ENCODE measurements around the gene AQP7. TPM values are rescaled to one million over a fixed set of nuclear protein-coding genes. Genes with fewer than 3 reads are reported as not detected.
"Not testable (repeated sequence)": the region's sequence is repeated elsewhere in the genome, so short reads cannot be mapped to it uniquely, and the experiment has no call there.

Gene AQP7
- total RNA-seq, 1 donor from 2014 or later = not detected

- no peak for FAIRE-seq
Measured at GRCh38 chr9:33434317-33435105, 32.1 kb upstream of the AQP7 start.

GRCh38 chr9:33433871-33434270 lies 31.5 kb upstream of the AQP7 start:
- DNase-seq (ENCODE audit: low spot score in 2 of 2) = no peak
- no peak for FAIRE-seq

More at GRCh38 chr9:33434317-33435105, 32.1 kb upstream of the AQP7 start:
- no peak for DNase-seq (ENCODE audit: low spot score in 2 of 2)

- DNase-seq (ENCODE audit: low spot score in 2 of 2) = no peak
- FAIRE-seq = no peak
Measured at GRCh38 chr9:33431420-33431819, 29.1 kb upstream of the AQP7 start.

- DNase-seq (ENCODE audit: low spot score in 2 of 2) (no peak), FAIRE-seq (no peak)
Measured at GRCh38 chr9:33430942-33431341, 28.6 kb upstream of the AQP7 start.

- no peak for FAIRE-seq
- DNase-seq (ENCODE audit: low spot score in 2 of 2) = no peak
Measured at GRCh38 chr9:33429256-33429985, 27.1 kb upstream of the AQP7 start.

- no peak for DNase-seq (ENCODE audit: low spot score in 2 of 2)
- no peak for FAIRE-seq
Measured at GRCh38 chr9:33426843-33427293, 24.5 kb upstream of the AQP7 start.

- DNase-seq (ENCODE audit: low spot score in 2 of 2) (no peak), FAIRE-seq (no peak)
Measured at GRCh38 chr9:33425128-33425533, 22.8 kb upstream of the AQP7 start.

GRCh38 chr9:33424492-33424891 lies 22.1 kb upstream of the AQP7 start:
- DNase-seq (ENCODE audit: low spot score in 2 of 2); FAIRE-seq: not testable (repeated sequence)

GRCh38 chr9:33424043-33424442 lies 21.7 kb upstream of the AQP7 start:
- not testable (repeated sequence) for DNase-seq (ENCODE audit: low spot score in 2 of 2)

GRCh38 chr9:33419708-33420303 lies 17.4 kb upstream of the AQP7 start:
- no peak for FAIRE-seq
- DNase-seq (ENCODE audit: low spot score in 2 of 2) = no peak

More at GRCh38 chr9:33424043-33424442, 21.7 kb upstream of the AQP7 start:
- FAIRE-seq = not testable (repeated sequence)

GRCh38 chr9:33418090-33418489 lies 15.7 kb upstream of the AQP7 start:
- DNase-seq (ENCODE audit: low spot score in 2 of 2) (no peak), FAIRE-seq (no peak)

GRCh38 chr9:33416996-33417395 lies 14.6 kb upstream of the AQP7 start:
- FAIRE-seq (no peak), DNase-seq (ENCODE audit: low spot score in 2 of 2) (no peak)

GRCh38 chr9:33415501-33416038 lies 13.2 kb upstream of the AQP7 start:
- DNase-seq (ENCODE audit: low spot score in 2 of 2) (peak in 1 of 2 donors; percentile 60), FAIRE-seq (no peak)

- FAIRE-seq = no peak
- DNase-seq (ENCODE audit: low spot score in 2 of 2) = no peak
Measured at GRCh38 chr9:33414889-33415500, 12.6 kb upstream of the AQP7 start.

GRCh38 chr9:33414268-33414667 lies 11.9 kb upstream of the AQP7 start:
- FAIRE-seq = no peak
- no peak for DNase-seq (ENCODE audit: low spot score in 2 of 2)

GRCh38 chr9:33408087-33408486 lies 5.7 kb upstream of the AQP7 start:
- FAIRE-seq = no peak
- DNase-seq (ENCODE audit: low spot score in 2 of 2) = no peak

- FAIRE-seq = no peak
- no peak for DNase-seq (ENCODE audit: low spot score in 2 of 2)
Measured at GRCh38 chr9:33407061-33407460, 4.7 kb upstream of the AQP7 start.

- DNase-seq (ENCODE audit: low spot score in 2 of 2) (peak in 1 of 2 donors; percentile 7), FAIRE-seq (no peak)
Measured at GRCh38 chr9:33404788-33405362, 2.5 kb upstream of the AQP7 start.

GRCh38 chr9:33403941-33404787 lies 1.8 kb upstream of the AQP7 start:
- FAIRE-seq (no peak), DNase-seq (ENCODE audit: low spot score in 2 of 2) (no peak)
